NK-92 treated with Interleukin-12 subunit alpha and Interleukin-12 subunit beta, amount 100 ng/mL, for 24 hours (cell line): ENCODE data around the gene MBNL1.
"Not testable (repeated sequence)": the region's sequence is repeated elsewhere in the genome, so short reads cannot be mapped to it uniquely, and the experiment has no call there.

ENCODE experiments used
- DNase-seq: peaks from one replicate; lab custom pipeline; 2025; lab: John Stamatoyannopoulos, UW

Gene MBNL1

GRCh38 chr3:152404976-152405375, 136.2 kb downstream of the MBNL1 start:
- no peak for DNase-seq

DNA sequence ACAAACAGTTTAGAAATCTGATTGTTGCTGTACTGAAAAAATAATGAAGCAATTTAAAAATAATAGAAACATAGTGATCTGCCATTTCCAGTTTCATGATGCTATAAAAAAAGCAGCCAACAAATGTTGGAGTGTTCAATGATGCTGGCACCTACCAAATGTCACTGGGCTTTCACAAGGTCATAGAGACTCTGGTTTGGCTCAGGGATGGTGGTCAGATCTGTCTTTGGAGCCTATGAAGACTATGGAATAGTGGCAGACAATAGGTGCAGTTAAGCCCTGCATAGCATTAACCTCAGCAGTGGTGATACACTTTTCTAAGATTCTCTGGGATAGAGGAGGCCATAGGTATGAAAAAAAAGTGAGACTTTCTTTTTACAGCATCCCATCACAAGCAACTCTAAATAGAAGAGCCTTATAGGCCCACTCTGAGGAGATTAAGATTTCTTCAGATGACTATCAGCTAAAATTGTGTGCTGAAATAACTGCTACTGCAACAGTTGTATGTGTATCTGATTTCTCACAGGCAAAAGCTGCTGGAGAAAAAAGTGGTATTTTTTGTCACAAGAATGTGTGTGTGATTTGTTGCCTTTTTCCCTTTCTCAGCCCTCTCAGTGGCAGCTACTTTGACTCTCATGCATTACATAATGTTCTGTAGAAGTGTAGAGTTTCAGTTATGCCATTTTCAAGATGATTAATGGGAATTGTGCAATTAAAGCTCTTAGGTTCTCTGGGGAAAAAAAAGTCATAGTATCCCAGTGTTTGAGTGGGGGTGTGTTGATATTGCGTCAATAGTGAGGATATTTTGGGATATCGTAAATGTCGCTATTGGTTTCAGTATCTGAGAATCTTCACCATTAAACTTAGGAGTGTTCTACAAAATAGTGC, 137.4 kb downstream of the MBNL1 start:
- DNase-seq: no peak

DNA sequence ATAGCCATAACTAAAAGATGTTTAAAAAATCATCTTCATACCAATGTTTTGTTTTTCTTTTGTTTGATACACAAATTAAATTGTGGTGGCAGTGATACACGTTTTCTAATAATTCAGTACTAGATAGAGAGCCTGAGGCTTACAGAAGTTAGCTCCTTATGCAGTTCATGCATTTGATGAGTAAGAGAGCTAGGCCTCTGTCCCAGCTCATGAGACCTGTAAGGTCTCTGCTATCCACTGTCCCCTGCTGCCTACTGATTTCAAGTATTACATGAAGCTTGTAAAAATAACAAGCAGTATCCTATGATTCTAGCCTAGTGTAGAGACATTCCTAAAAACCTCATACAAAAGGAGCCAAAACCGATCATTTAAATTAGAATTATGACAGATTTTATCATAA, 144.5 kb downstream of the MBNL1 start:
- no peak for DNase-seq

DNA sequence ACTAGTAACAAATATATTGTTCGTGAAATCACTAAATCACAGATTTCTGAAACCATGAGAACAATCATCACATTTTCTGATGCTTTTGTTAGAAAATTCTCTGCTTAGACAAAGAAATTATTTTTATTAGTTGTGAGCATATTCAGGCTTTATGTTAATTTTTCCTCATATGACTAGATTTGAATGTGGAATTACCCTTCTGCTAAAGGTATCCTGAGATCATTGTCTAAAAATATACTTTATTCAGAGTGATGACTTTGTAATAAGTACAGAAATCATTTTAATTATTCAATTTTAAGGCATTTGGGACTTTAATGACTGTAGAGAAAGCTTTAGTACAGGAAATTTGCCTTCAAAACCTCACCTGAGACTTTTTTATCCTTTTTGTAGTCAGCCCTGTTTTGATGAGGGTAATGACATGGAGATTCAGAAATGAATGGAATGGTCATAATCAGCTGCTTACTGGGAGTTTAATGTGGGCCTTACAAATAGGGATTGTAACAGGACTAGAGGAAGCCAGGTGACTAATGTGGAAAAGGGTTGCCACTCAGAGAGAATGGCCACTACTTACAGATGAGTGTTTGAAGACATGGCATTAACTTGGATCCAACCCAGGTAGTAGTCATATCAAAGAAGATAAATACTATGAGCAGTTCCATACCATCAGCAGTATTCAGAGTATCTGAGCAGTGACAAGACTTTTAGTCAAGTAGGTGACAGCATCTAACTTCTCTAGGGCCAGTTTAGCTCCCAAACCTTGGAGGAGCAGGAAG, 148.3 kb downstream of the MBNL1 start:
- DNase-seq: no peak

GRCh38 chr3:152419748-152420147, 151.0 kb downstream of the MBNL1 start:
- DNase-seq: no peak

GRCh38 chr3:152421162-152421561, 152.4 kb downstream of the MBNL1 start:
- no peak for DNase-seq

GRCh38 chr3:152426393-152426792, 157.7 kb downstream of the MBNL1 start:
- DNase-seq: no peak

DNA sequence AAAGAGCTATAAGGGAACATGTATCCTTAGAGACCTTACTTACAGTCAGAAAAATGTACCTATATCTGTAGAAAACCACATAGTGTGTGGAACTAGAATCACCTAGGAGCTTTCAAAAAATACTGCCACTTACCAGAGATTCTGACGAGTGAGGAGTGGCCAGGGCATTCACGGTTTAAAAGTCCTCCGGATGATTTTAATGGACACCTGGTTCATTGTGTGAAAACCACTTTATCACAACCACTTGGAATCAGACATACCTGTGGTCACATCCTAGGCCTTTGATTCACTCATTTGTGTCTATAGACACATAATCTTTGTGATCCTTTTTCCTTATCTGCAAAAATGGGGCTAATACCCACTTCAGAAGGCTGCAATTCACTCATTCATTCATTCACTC, 159.8 kb downstream of the MBNL1 start:
- no peak for DNase-seq

DNA sequence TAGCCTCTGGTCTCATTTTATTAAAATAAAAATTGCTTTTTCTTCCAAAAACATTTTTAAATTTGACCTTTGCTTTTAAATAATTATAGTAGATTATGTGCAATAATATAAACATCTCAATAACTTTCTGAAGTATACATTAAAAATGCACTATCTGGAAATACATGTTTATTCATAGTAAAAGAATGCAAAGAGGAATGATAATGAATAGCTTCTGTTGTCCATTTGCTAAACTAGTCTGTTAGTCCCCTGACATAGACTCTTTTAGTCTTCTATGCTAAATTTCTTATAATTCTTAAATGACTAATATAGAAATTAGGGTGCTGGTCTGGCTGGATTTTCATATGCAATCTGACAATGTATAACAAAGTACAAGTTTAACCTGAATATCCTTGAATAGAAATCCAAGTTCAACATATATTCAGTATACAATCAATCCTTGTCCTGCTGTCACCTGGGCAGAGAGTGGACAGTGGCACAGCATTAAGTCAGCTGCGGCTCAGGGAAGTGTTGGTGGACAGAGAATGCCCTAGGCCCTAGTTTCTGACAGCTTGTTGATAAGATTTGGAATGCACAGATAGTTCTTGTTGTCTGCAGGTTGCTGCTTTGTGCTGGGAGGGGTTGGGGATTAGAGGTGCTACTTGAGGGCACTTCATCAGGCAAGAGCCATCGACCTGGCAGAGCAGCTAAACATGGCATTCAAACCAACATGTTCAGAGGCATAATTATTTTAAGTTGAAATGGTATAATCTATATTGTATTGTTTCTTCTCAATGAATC, 161.7 kb downstream of the MBNL1 start:
- no peak for DNase-seq

DNA sequence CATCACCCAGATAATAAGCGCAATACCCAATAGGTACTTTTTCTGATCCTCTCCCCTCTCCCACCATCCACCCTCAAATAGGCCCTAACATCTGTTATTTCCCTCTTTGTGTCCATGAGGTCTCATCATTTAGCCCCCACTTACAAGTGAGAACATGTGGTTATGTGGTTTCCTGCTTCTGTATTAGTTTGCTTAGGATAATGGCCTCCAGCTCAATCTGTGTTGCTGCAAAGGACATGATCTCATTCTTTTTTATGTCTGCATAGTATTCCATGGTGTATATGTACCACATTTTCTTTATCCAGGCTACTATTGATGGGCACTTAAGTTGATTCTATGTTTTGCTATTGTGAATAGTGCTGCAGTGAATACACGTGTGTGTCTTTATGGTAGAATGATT, 165.4 kb downstream of the MBNL1 start:
- DNase-seq: no peak

- DNase-seq: not testable (repeated sequence)
Observed at GRCh38 chr3:152435210-152435609, 166.5 kb downstream of the MBNL1 start.

GRCh38 chr3:152436707-152437590, 168.2 kb downstream of the MBNL1 start:
- no peak for DNase-seq

- DNase-seq: no peak
Observed at GRCh38 chr3:152438181-152438580, 169.5 kb downstream of the MBNL1 start.

DNA sequence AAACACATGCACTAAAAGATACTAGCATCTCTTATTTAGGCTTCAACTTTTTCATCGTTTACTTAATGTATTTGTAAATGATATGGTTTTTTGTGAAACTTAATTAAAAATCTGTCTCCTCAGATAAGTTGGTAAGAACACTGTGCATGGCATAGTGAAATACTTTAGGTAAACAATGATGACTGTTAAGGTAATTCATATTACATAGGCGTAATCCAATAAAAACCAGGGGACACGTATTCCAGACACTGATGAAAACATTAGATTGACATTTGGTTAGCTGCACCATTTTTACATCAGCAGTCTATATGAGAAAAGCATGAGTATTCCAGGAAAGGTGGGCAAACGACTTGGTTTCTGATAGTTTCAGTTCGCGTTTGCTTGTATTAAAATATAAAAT, 170.0 kb downstream of the MBNL1 start:
- DNase-seq: no peak

GRCh38 chr3:152440243-152440642, 171.5 kb downstream of the MBNL1 start:
- DNase-seq: not testable (repeated sequence)

DNA sequence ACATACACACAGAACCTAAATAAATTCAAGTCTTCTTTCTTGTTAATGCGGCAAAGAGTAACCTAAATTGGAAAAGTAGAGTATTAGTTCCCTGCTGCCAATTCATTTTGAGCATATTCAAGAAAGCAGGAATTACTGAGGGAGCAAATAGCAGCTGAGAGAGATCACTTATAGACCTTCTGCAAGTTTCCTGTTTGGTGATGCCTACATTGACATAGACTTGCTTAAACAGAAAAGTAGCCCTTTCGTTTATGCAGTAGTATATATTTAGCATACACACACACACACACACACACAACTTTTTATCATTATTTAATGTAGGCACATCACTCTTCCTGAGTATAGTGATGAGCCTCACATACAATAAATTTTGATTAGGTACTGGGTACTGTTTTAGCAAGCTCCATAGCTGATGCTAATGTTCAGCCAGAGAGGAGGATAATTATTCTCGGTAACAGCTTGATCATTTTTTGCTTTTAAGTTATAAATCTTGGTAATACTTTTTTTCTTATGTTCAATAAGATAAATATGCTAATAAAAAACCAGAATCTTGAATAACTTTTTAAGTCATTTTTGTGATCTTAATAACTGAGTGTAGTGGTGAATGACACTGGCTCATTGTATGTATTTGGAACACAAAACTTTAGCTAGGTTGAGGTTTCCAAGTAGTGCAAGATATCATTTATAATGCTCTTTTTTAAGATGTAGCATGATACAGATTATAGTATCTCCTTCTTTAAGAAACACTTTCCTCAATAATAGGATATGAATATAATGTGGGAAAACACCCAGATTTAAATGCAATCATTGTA, 174.7 kb downstream of the MBNL1 start:
- DNase-seq: no peak

DNA sequence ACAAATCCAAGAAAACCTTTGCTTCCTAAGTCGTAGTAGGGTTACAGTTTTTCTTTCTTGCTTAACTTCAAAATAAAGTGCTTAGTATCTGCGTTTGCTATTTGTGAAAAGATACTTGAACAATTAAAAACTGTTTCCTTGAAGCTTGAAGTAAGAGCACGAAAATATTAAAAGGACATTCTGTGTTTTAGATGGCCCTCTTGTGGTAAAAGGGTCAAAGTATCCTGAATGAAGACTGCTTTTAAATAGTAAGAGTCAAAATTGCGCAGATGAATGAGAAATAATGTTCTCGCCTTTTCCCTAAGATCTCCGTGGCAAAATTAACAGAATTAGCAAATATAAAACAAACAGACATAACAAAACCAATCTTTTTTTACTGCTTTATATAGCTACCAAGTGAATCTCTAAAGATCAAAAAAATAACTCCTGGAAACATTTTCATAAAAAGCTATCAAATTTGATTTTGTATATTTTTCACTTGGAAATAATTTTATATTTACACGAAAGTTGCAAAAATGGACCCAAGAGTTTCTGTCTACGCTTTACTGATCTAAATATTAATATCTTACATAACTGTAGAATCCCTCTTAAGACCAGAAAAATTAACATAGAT, 175.4 kb downstream of the MBNL1 start:
- DNase-seq: no peak

GRCh38 chr3:152445212-152445611, 176.5 kb downstream of the MBNL1 start:
- no peak for DNase-seq

DNA sequence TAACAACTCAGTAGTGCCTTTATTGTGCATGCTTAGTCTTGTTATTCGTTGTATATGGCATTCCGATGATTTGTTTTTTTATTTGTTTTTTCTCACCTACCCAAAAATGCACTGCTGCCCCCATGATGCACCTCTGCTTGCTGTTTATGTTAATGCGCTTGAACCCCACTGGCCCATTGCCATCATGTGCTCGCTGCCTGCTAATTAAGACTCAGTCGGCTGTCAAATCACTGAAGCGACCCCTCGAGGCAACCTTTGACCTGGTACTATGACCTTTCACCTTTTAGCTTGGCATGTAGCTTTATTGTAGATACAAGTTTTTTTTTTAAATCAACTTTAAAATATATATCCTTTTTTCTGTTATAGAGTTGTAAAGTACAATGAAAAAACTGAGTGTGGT, 177.8 kb downstream of the MBNL1 start:
- DNase-seq: no peak

DNA sequence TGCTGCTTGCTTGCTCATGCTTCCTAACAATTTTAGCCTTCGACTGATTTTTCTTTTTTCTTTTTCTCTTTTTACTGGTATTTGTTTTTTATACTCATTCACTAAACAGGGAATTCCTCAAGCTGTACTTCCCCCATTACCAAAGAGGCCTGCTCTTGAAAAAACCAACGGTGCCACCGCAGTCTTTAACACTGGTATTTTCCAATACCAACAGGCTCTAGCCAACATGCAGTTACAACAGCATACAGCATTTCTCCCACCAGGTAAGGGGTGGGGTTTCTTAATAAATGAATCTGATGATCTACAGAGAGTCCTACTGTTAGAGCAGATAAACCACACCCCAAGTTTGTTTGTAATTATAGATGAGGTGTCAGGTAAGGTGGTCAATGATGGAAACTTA, 178.8 kb downstream of the MBNL1 start:
- DNase-seq: no peak
